HepG2 (cell line): Measurements from ENCODE around the gene KRT7. TPM values are rescaled to one million over a fixed set of nuclear protein-coding genes. Genes with fewer than 3 reads are reported as not detected.

Experiments used
- ATAC-seq: fragments of 200-7000 bp; cut with Tn5 transposase; 3 replicates; pipeline ENCODE4 v1.9.1; 2020; ENCODE audit warnings: mild to moderate bottlenecking, moderate library complexity
- BruUV-seq: library from RNA; stranded (reverse); fragments of 400-500 nt; replicated peaks from 2 replicates; lab custom pipeline; 2021; lab: Mats Ljungman, UMichigan
- CTCF ChIA-PET: fragments of 300-600 bp; formaldehyde crosslinking; extraction: SDS; loops from one replicate; lab custom pipeline; 2021; ENCODE audit warnings: low total read pairs, inconsistent platforms, low intra/inter-chr PET ratio; lab: Yijun Ruan, JAX
- POLR2A ChIA-PET: fragments of 350-600 bp; sonication (Branson Sonifier 250); formaldehyde crosslinking; loops from one replicate; lab custom pipeline; 2020; ENCODE audit warnings: antibody characterized with exemption, inconsistent platforms; lab: Yijun Ruan, JAX
- DNase-seq: peaks from one replicate; pipeline ENCODE4 v3.0.0-alpha.2; 2015; ENCODE audit warnings: low spot score
- FAIRE-seq: peaks from 3 replicates; lab custom pipeline; 2011; peaks lifted over from hg19 to GRCh38; lab: Jason Lieb, UNC
- H2AFZ ChIP-seq: one replicate; pipeline ENCODE4 v1.6.1; 2011; ENCODE audit warnings: low read length, inconsistent platforms
- H3K27ac ChIP-seq: fragments of 300-600 bp; 3 replicates; pipeline ENCODE4 v1.8.0; 2011; ENCODE audit warnings: mixed run types, mild to moderate bottlenecking, mixed read lengths, low read length, inconsistent platforms; ENCODE audit not compliant: insufficient read depth; ENCODE audit errors: extremely low read length
- H3K27me3 ChIP-seq, 2 experiments: fragments of 200-600 bp in 1 of 2; 2 replicates in 1 of 2; 3 replicates in 1 of 2; pipeline versions ENCODE4 v1.6.0 to v1.8.0; 2011; ENCODE audit warnings: low read length in 2 of 2, mild to moderate bottlenecking in 2 of 2, moderate library complexity in 2 of 2, inconsistent platforms in 1 of 2; ENCODE audit not compliant: insufficient read depth in 2 of 2, control insufficient read depth in 1 of 2
- H3K36me3 ChIP-seq, 2 experiments: fragments of 200-600 bp in 1 of 2; replicated peaks in 1 of 2; 2 replicates in 1 of 2; 3 replicates in 1 of 2; pipeline versions ENCODE4 v1.5.1 to v1.8.0; 2011; ENCODE audit warnings: low read length in 2 of 2, inconsistent platforms in 1 of 2; ENCODE audit not compliant: insufficient read depth in 2 of 2, control insufficient read depth in 1 of 2
- H3K4me1 ChIP-seq: 2 replicates; pipeline ENCODE4 v1.5.1; 2012; ENCODE audit warnings: low read length, inconsistent platforms; ENCODE audit not compliant: insufficient read depth
- H3K4me2 ChIP-seq: 2 replicates; pipeline ENCODE4 v1.6.0; 2011; ENCODE audit warnings: low read depth, low read length, inconsistent platforms
- H3K4me3 ChIP-seq, 3 experiments: fragments of 200-600 bp in 1 of 3; sonication (generic), shearing (Covaris generic) in 1 of 3; replicated peaks in 1 of 3; 2 replicates each; pipeline ENCODE4 v1.5.1; 2011 to 2016; ENCODE audit warnings: low read length in 3 of 3, inconsistent platforms in 2 of 3, low read depth in 2 of 3, mild to moderate bottlenecking in 2 of 3, control low read depth in 1 of 3, mixed read lengths in 1 of 3; ENCODE audit not compliant: insufficient read depth in 1 of 3
- H3K79me2 ChIP-seq: one replicate; pipeline ENCODE4 v1.6.1; 2011; ENCODE audit warnings: low read length, inconsistent platforms; ENCODE audit not compliant: insufficient read depth
- H3K9ac ChIP-seq: 2 replicates; pipeline ENCODE4 v1.6.0; 2011; ENCODE audit warnings: mild to moderate bottlenecking, low read depth, low read length, inconsistent platforms; ENCODE audit not compliant: insufficient read depth
- H3K9me3 ChIP-seq: 2 replicates; pipeline ENCODE4 v1.5.1; 2012; ENCODE audit warnings: mild to moderate bottlenecking, low read length
- H4K20me1 ChIP-seq: 2 replicates; pipeline ENCODE4 v1.6.0; 2011; ENCODE audit warnings: inconsistent platforms, mild to moderate bottlenecking, low read length, moderate library complexity; ENCODE audit not compliant: insufficient read depth
- CCDC6 ChIP-seq: sonication (generic); formaldehyde crosslinking; IDR thresholded peaks from 2 replicates; pipeline ENCODE4 v1.8.1; 2022; ENCODE audit warnings: mild to moderate bottlenecking, missing genetic modification reagents, moderate library complexity
- MAFF ChIP-seq: IDR thresholded peaks from 2 replicates; pipeline ENCODE4 v1.6.1; 2011; ENCODE audit warnings: low read depth, low read length, improper control_type of control experiment
- TCF7L2 ChIP-seq: IDR thresholded peaks from 2 replicates; pipeline ENCODE4 v1.6.1; 2011; ENCODE audit warnings: mild to moderate bottlenecking, low read depth, low read length, moderate library complexity
- ZNF781 ChIP-seq: sonication (generic); formaldehyde crosslinking; IDR thresholded peaks from 2 replicates; pipeline ENCODE4 v1.5.1; 2020; ENCODE audit warnings: borderline replicate concordance, mild to moderate bottlenecking, missing genetic modification reagents; ENCODE audit errors: not compliant biosample characterization
- WGBS: methylation state at CpG from one replicate; pipeline ENCODE4 v1.1.6; 2017; ENCODE audit warnings: low lambda C conversion rate; 5-methylcytosine and 5-hydroxymethylcytosine counted together
- in situ Hi-C: cut with HindIII; loops from 2 replicates; pipeline ENCODE4 v1.10.0; 2017; ENCODE audit warnings: low pct_unique_long_range_greater_than_20kb; ENCODE audit not compliant: extremely low pct_ligation_motif_present
- intact Hi-C: fragments of 100-400 bp; cut with micrococcal nuclease; formaldehyde crosslinking; loops from one replicate; pipeline ENCODE4 v1.10.0; 2022; ENCODE audit not compliant: unreplicated experiment
- polyA plus RNA-seq, 8 experiments: library from polyadenylated mRNA; depleted of rRNA in 3 of 8; stranded (reverse) in 7 of 8; unstranded in 1 of 8; fragments of >200 nt; fragmentation: Illumina TruSeq in 4 of 8; extraction: Trizol in 4 of 8; gene quantifications; 2 replicates each; pipeline versions ENCODE4 v1.2.1 to v1.2.3, GENCODE V29; 2011 to 2016; ENCODE audit warnings: low read depth in 4 of 8, missing spikeins in 1 of 8, mixed read lengths in 1 of 8; ENCODE audit not compliant: insufficient read depth in 1 of 8
- total RNA-seq, 5 experiments: library from RNA; depleted of rRNA; stranded (reverse); fragments of >200 nt; fragmentation: Illumina TruSeq; extraction: Trizol; gene quantifications; 2 replicates each; pipeline ENCODE4 v1.2.3, GENCODE V29; 2016; ENCODE audit warnings: low read depth in 1 of 5
- TF ChIP-seq, protein P1 (sequence below): sonication (generic); formaldehyde crosslinking; IDR thresholded peaks from 2 replicates; pipeline ENCODE4 v1.8.1; 2023; ENCODE audit warnings: mild to moderate bottlenecking, inconsistent platforms, moderate library complexity, missing genetic modification reagents, borderline replicate concordance
- TF ChIP-seq, protein P2 (sequence below): sonication (generic); formaldehyde crosslinking; IDR thresholded peaks from 2 replicates; pipeline ENCODE4 v1.4.0; 2020; ENCODE audit warnings: missing genetic modification reagents
- TF ChIP-seq, protein P3 (sequence below): sonication (generic); formaldehyde crosslinking; IDR thresholded peaks from 2 replicates; pipeline ENCODE4 v1.4.0; 2020; ENCODE audit warnings: mild to moderate bottlenecking, missing genetic modification reagents

The KRT7 gene
- total and polyA plus RNA-seq, 2 of the 13 experiments (the other 11 are each of a cell fraction or from before 2014, with no cell fraction given) = 0.83 TPM; not detected in 1

DNA sequence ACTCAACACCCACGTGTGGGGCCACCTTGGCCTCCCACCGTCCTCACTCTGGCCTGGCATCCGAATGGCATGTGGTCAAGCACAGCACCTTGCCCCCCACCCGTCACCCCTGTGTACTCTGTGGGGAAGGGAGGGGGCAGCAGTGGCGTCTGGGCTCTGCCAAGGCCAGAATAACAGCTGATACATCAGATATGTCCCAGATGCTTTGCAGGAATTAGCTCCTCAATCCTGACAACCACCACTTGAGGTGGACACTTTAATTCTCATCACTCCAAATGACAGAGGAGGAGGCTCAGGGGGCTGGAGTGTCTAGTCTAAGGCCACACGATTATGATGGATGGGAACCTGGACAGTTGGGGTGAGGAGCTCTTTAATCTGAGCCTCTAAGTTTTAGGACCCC, 39.5 kb upstream of the KRT7 start:
- H3K27ac ChIP-seq = no peak overlapping the region
- H2AFZ ChIP-seq = no peak overlapping the region
- peaks cover 4% of the 10 kb centered on the region; the same call in 1 of the 2 replicates for H3K4me1 ChIP-seq
- intact Hi-C loops = no loop called here
- ChIA-PET POLR2A (no interaction called here), CTCF (no interaction called here)
- no peaks in the 10 kb centered on the region for H3K9me3 ChIP-seq
- H3K36me3 ChIP-seq = no peaks in the 10 kb centered on the region
- no peak for FAIRE-seq
- H4K20me1 ChIP-seq = no peaks in the 10 kb centered on the region
- no peak for DNase-seq
- BruUV-seq = no TSS peak
- no peak overlapping the region for H3K9ac ChIP-seq
- no peak overlapping the region for H3K4me3 ChIP-seq
- no peak for ATAC-seq
- TF ChIP-seq TCF7L2 (no peak), ZNF781 (CRISPR knock-in tag) (no peak), MAFF (no peak), CCDC6 (CRISPR knock-in tag) (no peak)
- TF ChIP-seq, all 625 proteins: peak for 0
- in situ Hi-C loops = no loop called here
- Histone ChIP-seq H3K79me2 (no peaks in the 10 kb centered on the region), H3K27me3 (peaks cover 0 to 22% of the 10 kb centered on the region in 2 experiments; a peak in 2 of 5 replicates), H3K4me2 (no peak overlapping the region)
- 27% methylated on average over 2 of the region's 6 CpGs for WGBS

DNA sequence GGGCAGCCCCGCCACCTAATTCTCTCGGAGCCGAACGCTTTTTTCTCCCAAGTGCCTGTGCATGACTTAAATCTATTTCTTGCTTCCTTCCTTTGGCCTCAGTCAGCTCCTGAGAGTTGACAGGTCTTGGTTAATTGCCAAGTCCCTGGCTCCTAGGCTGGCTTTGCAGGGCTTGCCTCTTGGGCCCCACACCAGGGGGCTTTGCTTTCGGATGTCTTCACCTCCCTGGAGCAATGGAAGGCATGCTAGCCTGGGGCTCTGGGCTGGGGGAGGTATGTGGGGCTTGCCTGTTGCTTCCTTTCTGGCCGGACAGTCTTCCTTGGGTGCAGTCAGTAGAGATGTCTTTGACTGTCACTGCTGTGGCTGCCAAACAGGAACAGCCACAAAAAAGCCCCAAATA, 39.1 kb upstream of the KRT7 start:
- Histone ChIP-seq H3K4me3 (no peak overlapping the region), H3K27ac (no peak overlapping the region), H2AFZ (no peak overlapping the region), H3K9ac (no peak overlapping the region), H3K79me2 (no peaks in the 10 kb centered on the region), H4K20me1 (no peaks in the 10 kb centered on the region), H3K36me3 (no peaks in the 10 kb centered on the region), H3K4me2 (no peak overlapping the region), H3K4me1 (peaks cover 4% of the 10 kb centered on the region; the same call in 1 of the 2 replicates), H3K9me3 (no peaks in the 10 kb centered on the region), H3K27me3 (peaks cover 0 to 27% of the 10 kb centered on the region in 2 experiments; a peak in 3 of 5 replicates)
- in situ Hi-C loops = no loop called here
- intact Hi-C loops = no loop called here
- ChIA-PET POLR2A (no interaction called here), CTCF (no interaction called here)
- BruUV-seq = no TSS peak
- DNase-seq (no peak), FAIRE-seq (no peak), ATAC-seq (no peak)
- TF ChIP-seq, protein P1, sequence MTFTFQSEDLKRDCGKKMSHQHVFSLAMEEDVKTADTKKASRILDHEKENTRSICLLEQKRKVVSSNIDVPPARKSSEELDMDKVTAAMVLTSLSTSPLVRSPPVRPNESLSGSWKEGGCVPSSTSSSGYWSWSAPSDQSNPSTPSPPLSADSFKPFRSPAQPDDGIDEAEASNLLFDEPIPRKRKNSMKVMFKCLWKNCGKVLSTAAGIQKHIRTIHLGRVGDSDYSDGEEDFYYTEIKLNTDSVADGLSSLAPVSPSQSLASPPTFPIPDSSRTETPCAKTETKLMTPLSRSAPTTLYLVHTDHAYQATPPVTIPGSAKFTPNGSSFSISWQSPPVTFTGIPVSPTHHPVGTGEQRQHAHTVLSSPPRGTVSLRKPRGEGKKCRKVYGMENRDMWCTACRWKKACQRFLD (CRISPR knock-in tag) = no peak
- TF ChIP-seq, protein P2, sequence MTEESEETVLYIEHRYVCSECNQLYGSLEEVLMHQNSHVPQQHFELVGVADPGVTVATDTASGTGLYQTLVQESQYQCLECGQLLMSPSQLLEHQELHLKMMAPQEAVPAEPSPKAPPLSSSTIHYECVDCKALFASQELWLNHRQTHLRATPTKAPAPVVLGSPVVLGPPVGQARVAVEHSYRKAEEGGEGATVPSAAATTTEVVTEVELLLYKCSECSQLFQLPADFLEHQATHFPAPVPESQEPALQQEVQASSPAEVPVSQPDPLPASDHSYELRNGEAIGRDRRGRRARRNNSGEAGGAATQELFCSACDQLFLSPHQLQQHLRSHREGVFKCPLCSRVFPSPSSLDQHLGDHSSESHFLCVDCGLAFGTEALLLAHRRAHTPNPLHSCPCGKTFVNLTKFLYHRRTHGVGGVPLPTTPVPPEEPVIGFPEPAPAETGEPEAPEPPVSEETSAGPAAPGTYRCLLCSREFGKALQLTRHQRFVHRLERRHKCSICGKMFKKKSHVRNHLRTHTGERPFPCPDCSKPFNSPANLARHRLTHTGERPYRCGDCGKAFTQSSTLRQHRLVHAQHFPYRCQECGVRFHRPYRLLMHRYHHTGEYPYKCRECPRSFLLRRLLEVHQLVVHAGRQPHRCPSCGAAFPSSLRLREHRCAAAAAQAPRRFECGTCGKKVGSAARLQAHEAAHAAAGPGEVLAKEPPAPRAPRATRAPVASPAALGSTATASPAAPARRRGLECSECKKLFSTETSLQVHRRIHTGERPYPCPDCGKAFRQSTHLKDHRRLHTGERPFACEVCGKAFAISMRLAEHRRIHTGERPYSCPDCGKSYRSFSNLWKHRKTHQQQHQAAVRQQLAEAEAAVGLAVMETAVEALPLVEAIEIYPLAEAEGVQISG (CRISPR knock-in tag) = no peak
- TF ChIP-seq, protein P3, sequence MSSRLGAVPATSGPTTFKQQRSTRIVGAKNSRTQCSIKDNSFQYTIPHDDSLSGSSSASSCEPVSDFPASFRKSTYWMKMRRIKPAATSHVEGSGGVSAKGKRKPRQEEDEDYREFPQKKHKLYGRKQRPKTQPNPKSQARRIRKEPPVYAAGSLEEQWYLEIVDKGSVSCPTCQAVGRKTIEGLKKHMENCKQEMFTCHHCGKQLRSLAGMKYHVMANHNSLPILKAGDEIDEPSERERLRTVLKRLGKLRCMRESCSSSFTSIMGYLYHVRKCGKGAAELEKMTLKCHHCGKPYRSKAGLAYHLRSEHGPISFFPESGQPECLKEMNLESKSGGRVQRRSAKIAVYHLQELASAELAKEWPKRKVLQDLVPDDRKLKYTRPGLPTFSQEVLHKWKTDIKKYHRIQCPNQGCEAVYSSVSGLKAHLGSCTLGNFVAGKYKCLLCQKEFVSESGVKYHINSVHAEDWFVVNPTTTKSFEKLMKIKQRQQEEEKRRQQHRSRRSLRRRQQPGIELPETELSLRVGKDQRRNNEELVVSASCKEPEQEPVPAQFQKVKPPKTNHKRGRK (CRISPR knock-in tag) = no peak
- WGBS = 17% methylated on average over 6 of the region's 6 CpGs
